ENCODE data around the gene DLGAP1.

The DLGAP1 gene

DNA sequence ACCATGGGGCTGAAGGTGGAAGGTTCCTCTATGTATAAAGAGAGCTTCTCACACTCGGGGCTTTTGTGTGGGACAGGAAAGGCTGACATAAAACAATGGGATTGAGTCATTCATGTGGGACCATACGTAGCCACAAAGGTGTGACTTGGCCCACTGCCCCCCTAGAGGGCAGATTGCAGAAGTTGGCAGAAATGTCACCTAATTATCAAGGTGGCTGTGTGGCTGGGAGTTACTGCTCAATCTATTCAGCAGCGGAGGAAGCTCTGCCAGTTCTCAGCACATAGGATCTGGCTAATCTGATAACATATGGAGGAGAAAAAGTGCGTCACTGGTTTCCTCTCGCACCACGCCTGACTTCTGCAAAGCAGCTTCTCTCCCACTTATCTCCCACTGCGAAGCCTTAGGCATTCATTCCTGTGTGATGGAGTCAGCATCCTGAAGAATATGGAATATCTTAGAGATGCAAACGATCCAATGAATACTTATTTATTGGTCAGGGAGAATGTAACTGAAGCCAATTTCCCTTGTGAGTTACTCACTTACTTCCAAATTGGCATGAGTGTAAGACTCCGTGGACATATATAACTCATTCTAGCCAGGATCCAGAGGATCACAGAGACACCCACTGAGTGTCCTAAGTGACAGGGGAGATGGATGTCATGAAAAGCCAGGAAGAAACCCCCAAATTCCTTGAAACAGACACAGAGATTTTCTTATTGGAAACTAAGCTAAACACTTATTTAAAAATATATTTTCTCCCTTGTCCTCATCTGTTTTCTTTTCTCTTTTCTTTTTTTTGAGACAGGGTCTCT lies 660.4 kb downstream of the DLGAP1 start:
- in situ Hi-C loops (cut with HindIII; ENCODE audit: low sequenced_read_pairs) = no loop called here

DNA sequence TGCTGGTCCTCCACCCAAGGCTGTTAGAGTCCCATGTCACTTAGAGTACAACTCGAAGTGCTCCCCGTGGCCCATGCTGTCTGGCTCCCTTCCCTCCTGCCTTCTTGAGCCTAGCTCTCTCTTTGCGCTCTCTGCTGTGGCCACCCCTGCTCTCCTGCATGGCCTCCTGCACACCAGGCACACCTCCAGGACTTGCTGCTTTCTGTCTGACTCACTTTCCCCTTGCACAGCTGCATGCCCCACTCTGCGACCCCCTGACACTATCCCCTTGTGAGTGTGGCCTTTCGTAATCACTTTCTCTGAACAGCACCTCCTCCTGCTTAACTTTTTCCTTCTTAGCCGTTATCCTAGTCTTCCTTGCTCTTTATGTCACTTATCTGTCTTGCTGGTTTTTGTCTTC lies 661.6 kb downstream of the DLGAP1 start:
- in situ Hi-C loops (cut with HindIII; ENCODE audit: low sequenced_read_pairs) = no loop called here

DNA sequence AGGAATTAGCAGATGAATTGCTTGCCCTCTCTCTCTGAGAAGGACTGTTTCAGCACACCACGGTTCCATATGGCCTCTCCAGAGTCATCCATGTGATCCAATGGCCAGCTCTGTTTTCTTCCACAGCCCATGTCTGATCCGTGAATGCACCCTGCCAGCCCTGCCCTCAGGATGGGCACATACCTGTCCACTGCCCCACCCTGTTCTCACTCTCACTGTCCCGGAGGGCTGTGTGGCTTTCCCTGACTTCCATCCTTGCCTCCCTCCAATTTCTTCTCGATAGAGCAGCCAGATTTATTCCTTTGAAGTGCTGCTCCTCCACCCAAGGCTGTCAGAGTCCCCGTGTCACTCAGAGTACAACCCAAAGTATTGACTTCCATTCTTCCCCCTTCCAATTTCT lies 662.0 kb downstream of the DLGAP1 start:
- in situ Hi-C loops (cut with HindIII; ENCODE audit: low sequenced_read_pairs) = no loop called here

- in situ Hi-C loops (cut with HindIII; ENCODE audit: low sequenced_read_pairs) = no loop called here
These were observed 662.4 kb downstream of the DLGAP1 start for GRCh38 chr18:3792711-3793110.

DNA sequence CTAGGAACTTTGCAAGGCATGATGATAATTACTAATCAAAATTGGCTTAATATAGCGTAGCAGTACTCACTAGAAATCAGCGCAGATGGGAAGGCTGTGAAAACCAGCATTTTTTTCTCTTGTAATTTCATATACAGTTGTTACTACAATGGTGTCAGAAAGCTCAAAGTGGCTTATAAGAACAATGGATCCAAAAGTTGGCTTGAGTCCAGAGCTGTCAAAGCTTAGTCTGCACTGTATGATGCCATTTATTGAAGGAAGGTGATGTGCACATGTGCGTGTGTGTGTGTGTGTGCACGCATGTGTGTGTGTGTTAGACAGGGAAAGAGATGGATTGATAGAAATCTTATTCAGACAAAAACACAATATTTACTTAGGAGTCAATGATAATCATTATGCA lies 663.9 kb downstream of the DLGAP1 start:
- in situ Hi-C loops (cut with HindIII; ENCODE audit: low sequenced_read_pairs) = no loop called here

DNA sequence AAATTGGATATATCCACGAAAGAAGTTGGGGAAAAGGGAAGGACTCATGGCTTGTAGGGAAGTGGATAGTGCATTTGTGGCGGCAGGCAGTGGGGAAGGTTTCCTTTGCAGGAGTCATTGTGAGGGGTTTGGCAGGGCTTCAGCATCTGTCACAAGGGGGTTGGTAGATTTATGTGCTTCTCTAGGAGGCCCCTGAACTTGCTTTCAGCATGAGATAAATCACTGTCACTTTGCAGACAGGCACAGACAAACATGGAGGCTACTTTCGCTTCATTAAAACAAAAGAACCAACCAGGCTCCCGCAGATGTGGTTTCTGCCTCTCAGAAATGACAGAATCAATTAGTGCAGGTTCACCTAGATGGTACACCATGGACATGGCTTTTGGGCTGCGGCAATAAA lies 664.4 kb downstream of the DLGAP1 start:
- in situ Hi-C loops (cut with HindIII; ENCODE audit: low sequenced_read_pairs) = no loop called here

- in situ Hi-C loops (cut with HindIII; ENCODE audit: low sequenced_read_pairs) = no loop called here
These were observed 665.6 kb downstream of the DLGAP1 start for GRCh38 chr18:3789525-3789924.

- in situ Hi-C loops (cut with HindIII; ENCODE audit: low sequenced_read_pairs) = no loop called here
These were observed 670.2 kb downstream of the DLGAP1 start for GRCh38 chr18:3784949-3785348.

GRCh38 chr18:3782901-3783300 lies 672.2 kb downstream of the DLGAP1 start:
- in situ Hi-C loops (cut with HindIII; ENCODE audit: low sequenced_read_pairs) = no loop called here

- in situ Hi-C loops (cut with HindIII; ENCODE audit: low sequenced_read_pairs) = no loop called here
These were observed 677.4 kb downstream of the DLGAP1 start for GRCh38 chr18:3777719-3778118.

GRCh38 chr18:3777122-3777521 lies 678.0 kb downstream of the DLGAP1 start:
- in situ Hi-C loops (cut with HindIII; ENCODE audit: low sequenced_read_pairs) = no loop called here

DNA sequence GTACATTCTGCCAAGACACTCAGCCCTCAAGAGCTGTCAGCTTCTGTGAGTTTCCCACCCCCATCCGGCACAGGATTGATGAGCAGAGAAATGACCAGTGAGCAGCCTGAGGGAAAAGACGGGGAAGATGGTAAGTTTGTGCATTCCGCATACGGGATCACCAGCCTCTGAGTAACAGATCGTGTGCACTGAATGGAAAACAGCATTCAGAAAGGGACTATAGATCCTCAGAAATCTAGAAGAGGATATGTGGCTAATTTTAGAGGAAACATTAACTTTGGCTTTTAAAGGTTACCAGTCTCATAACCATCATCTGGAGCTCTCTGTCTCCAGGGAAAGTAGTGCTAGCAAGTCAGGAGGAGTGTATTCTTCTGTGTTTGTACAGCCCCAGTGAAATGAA lies 679.1 kb downstream of the DLGAP1 start:
- in situ Hi-C loops (cut with HindIII; ENCODE audit: low sequenced_read_pairs) = no loop called here

- in situ Hi-C loops (cut with HindIII; ENCODE audit: low sequenced_read_pairs) = no loop called here
These were observed 681.8 kb downstream of the DLGAP1 start for GRCh38 chr18:3773303-3773702.

- in situ Hi-C loops (cut with HindIII; ENCODE audit: low sequenced_read_pairs) = no loop called here
These were observed 683.8 kb downstream of the DLGAP1 start for GRCh38 chr18:3771121-3771971.

GRCh38 chr18:3761266-3761665 lies 693.8 kb downstream of the DLGAP1 start:
- in situ Hi-C loops (cut with HindIII; ENCODE audit: low sequenced_read_pairs) = no loop called here

DNA sequence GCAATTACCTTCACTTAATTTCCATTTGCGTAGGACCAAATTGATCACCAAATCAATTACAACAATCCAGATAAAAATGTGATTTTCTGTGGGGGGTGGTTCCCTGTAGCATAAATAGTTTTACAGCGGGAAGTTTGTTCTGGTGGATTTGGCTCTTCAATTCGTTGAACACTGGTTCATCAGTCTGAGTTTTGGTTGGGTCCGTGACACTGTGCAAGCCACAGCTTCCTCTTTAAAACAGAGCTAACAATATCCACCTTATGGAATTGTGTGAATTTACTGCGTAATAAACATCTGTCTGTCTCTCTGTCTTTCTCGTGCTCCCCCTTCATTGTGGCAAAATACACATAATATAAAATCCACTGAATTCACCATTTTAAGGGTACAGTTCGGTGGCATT lies 694.4 kb downstream of the DLGAP1 start:
- in situ Hi-C loops (cut with HindIII; ENCODE audit: low sequenced_read_pairs) = no loop called here

DNA sequence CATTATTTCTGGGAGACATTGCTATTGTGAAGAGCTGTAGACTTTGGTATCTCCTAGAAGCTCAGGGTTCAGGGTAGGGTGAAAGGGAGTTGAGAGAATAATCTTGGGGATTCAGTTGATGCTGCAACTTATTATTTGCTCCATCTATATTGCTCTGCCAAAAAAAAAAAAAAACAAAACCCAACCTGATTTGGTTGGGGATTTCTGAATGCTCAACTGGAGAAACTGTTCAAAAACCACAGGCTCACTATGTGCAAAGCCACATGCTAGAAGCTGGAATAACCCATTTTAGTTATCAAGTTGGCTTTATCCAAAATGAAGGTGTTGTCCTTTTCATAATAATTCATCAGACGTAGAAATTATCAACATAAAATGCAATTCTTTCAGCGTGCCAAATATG lies 696.0 kb downstream of the DLGAP1 start:
- in situ Hi-C loops (cut with HindIII; ENCODE audit: low sequenced_read_pairs) = no loop called here

GRCh38 chr18:3758531-3758930 lies 696.6 kb downstream of the DLGAP1 start:
- in situ Hi-C loops (cut with HindIII; ENCODE audit: low sequenced_read_pairs) = no loop called here

GRCh38 chr18:3757361-3757760 lies 697.7 kb downstream of the DLGAP1 start:
- in situ Hi-C loops (cut with HindIII; ENCODE audit: low sequenced_read_pairs) = no loop called here

GRCh38 chr18:3753106-3753505 lies 702.0 kb downstream of the DLGAP1 start:
- in situ Hi-C loops (cut with HindIII; ENCODE audit: low sequenced_read_pairs) = no loop called here

- in situ Hi-C loops (cut with HindIII; ENCODE audit: low sequenced_read_pairs) = no loop called here
These were observed 707.0 kb downstream of the DLGAP1 start for GRCh38 chr18:3748086-3748485.

Measured in DLD1 (cell line).